Activated CD8-positive, alpha-beta memory T cell treated with anti-CD3 and anti-CD28 coated beads, Interleukin-2, amount 10 ng/mL, durations not matched to agents 7 days and 5 days (primary cell): ENCODE results near the gene IL17RA. TPM values are rescaled to one million over a fixed set of nuclear protein-coding genes. Genes with fewer than 3 reads are reported as not detected.
A peak's percentile ranks its signal among the peaks of the same experiment; 100 is the strongest.

Experiments used
- ATAC-seq: fragments of 150-1000 bp; cut with Tn5 transposase; one replicate; pipeline ENCODE4 v1.10.0; 2021; ENCODE audit warnings: moderate library complexity
- CTCF ChIA-PET: fragments of 350-600 bp; sonication (Branson Sonifier 250); formaldehyde crosslinking; loops from one replicate; lab custom pipeline; 2021; ENCODE audit warnings: antibody characterized with exemption; lab: Charles Lee
- DNase-seq: peaks from one replicate; pipeline ENCODE4 v3.0.0-alpha.2; 2020
- H3K27ac Mint-ChIP-seq: one replicate; pipeline ENCODE4 v1.8.0; 2021; ENCODE audit warnings: mild to moderate bottlenecking, mixed read lengths
- H3K27me3 Mint-ChIP-seq: one replicate; pipeline ENCODE4 v1.8.0; 2021; ENCODE audit warnings: mixed read lengths
- H3K36me3 Mint-ChIP-seq: one replicate; pipeline ENCODE4 v1.8.0; 2021; ENCODE audit warnings: mild to moderate bottlenecking, mixed read lengths
- H3K4me1 Mint-ChIP-seq: one replicate; pipeline ENCODE4 v1.8.0; 2021; ENCODE audit warnings: mixed read lengths
- H3K4me3 Mint-ChIP-seq: one replicate; pipeline ENCODE4 v1.8.0; 2021; ENCODE audit warnings: mild to moderate bottlenecking, moderate library complexity, mixed read lengths
- H3K9me3 Mint-ChIP-seq: one replicate; pipeline ENCODE4 v1.8.0; 2022; ENCODE audit warnings: low read depth, mixed read lengths
- total RNA-seq, 2 experiments: library from RNA; stranded (reverse); gene quantifications; one replicate each; pipeline ENCODE4 v1.2.3, GENCODE V29; 2021

The IL17RA gene
- total RNA-seq, 2 experiments from 2014 or later, result 22.5 to 25.1 TPM

- Mint-ChIP-seq H3K4me3 (peak overlapping the region; percentile 80), H3K9me3 (no peaks in the 10 kb centered on the region), H3K27ac (peak overlapping the region; percentile 83), H3K27me3 (peaks cover 12% of the 10 kb centered on the region), H3K36me3 (peaks cover 17% of the 10 kb centered on the region), H3K4me1 (peaks cover 55% of the 10 kb centered on the region)
- peak; percentile 44 for DNase-seq
- CTCF ChIA-PET, result interaction anchor here (1.0 to 3.0 kb wide), 6 partner anchors 10 to 86 kb away, joined by 3 to 20 read pairs (median 7); no protein-coding TSS in a partner anchor
- ATAC-seq, result no peak
Observed at GRCh38 chr22:17086788-17087497, 2.1 kb downstream of the IL17RA start.

- CTCF ChIA-PET, result interaction anchor here (1.0 to 3.0 kb wide), 6 partner anchors 9 to 85 kb away, joined by 3 to 20 read pairs (median 7); no protein-coding TSS in a partner anchor
- Mint-ChIP-seq H3K4me3 (peak overlapping the region; percentile 80), H3K27ac (peak overlapping the region; percentile 83), H3K27me3 (peaks cover 12% of the 10 kb centered on the region), H3K9me3 (no peaks in the 10 kb centered on the region), H3K4me1 (peaks cover 55% of the 10 kb centered on the region), H3K36me3 (peaks cover 17% of the 10 kb centered on the region)
- peak; percentile 84 for DNase-seq
- ATAC-seq, result peak; percentile 8
Observed at GRCh38 chr22:17087498-17088131, 2.8 kb downstream of the IL17RA start.

GRCh38 chr22:17090550-17090949 lies 5.8 kb downstream of the IL17RA start:
- Mint-ChIP-seq H3K36me3 (peaks cover 18% of the 10 kb centered on the region), H3K27me3 (peaks cover 8% of the 10 kb centered on the region), H3K4me1 (peaks cover 43% of the 10 kb centered on the region), H3K27ac (no peak overlapping the region), H3K4me3 (no peak overlapping the region), H3K9me3 (no peaks in the 10 kb centered on the region)
- CTCF ChIA-PET, result no interaction called here
- no peak for DNase-seq
- no peak for ATAC-seq

- H3K4me1 Mint-ChIP-seq, result peaks cover 36% of the 10 kb centered on the region
- H3K9me3 Mint-ChIP-seq, result no peaks in the 10 kb centered on the region
- ATAC-seq, result no peak
- H3K4me3 Mint-ChIP-seq, result no peak overlapping the region
- no peak for DNase-seq
- H3K27ac Mint-ChIP-seq, result no peak overlapping the region
- CTCF ChIA-PET, result interaction anchor here (0.6 kb wide), 1 partner anchor 550 kb away, joined by 3 read pairs; no protein-coding TSS in a partner anchor
- H3K36me3 Mint-ChIP-seq, result peaks cover 16% of the 10 kb centered on the region
- H3K27me3 Mint-ChIP-seq, result peaks cover 2% of the 10 kb centered on the region
Observed at GRCh38 chr22:17091851-17092250, 7.1 kb downstream of the IL17RA start.

- Mint-ChIP-seq H3K36me3 (peaks cover 16% of the 10 kb centered on the region), H3K9me3 (no peaks in the 10 kb centered on the region), H3K27ac (no peak overlapping the region), H3K4me3 (no peak overlapping the region), H3K27me3 (peaks cover 2% of the 10 kb centered on the region), H3K4me1 (peaks cover 36% of the 10 kb centered on the region)
- ATAC-seq (no peak), DNase-seq (no peak)
- CTCF ChIA-PET, result interaction anchor here (1.3 kb wide), 1 partner anchor 79 kb away, joined by 3 read pairs; no protein-coding TSS in a partner anchor
Observed at GRCh38 chr22:17093081-17093480, 8.3 kb downstream of the IL17RA start.

- Mint-ChIP-seq H3K4me3 (no peak overlapping the region), H3K27me3 (peaks cover 2% of the 10 kb centered on the region), H3K36me3 (peaks cover 29% of the 10 kb centered on the region), H3K4me1 (peaks cover 49% of the 10 kb centered on the region), H3K27ac (no peak overlapping the region), H3K9me3 (no peaks in the 10 kb centered on the region)
- no peak for DNase-seq
- CTCF ChIA-PET, result interaction anchor here (0.6 to 2.3 kb wide), 3 partner anchors 8 to 76 kb away, joined by 3 to 11 read pairs (median 8); no protein-coding TSS in a partner anchor
- no peak for ATAC-seq
Observed at GRCh38 chr22:17095538-17095937, 10.7 kb downstream of the IL17RA start.

- DNase-seq (no peak), ATAC-seq (no peak)
- H3K27me3 Mint-ChIP-seq, result no peaks in the 10 kb centered on the region
- H3K4me3 Mint-ChIP-seq, result no peak overlapping the region
- CTCF ChIA-PET, result interaction anchor here (2.3 kb wide), 1 partner anchor 8 kb away, joined by 11 read pairs; no protein-coding TSS in a partner anchor
- no peak overlapping the region for H3K27ac Mint-ChIP-seq
- H3K36me3 Mint-ChIP-seq, result peaks cover 32% of the 10 kb centered on the region
- no peaks in the 10 kb centered on the region for H3K9me3 Mint-ChIP-seq
- peaks cover 50% of the 10 kb centered on the region for H3K4me1 Mint-ChIP-seq
Observed at GRCh38 chr22:17096071-17096470, 11.3 kb downstream of the IL17RA start.

- Mint-ChIP-seq H3K9me3 (no peaks in the 10 kb centered on the region), H3K36me3 (peaks cover 41% of the 10 kb centered on the region), H3K27ac (no peak overlapping the region), H3K27me3 (no peaks in the 10 kb centered on the region), H3K4me3 (no peak overlapping the region), H3K4me1 (peaks cover 52% of the 10 kb centered on the region)
- ATAC-seq, result no peak
- CTCF ChIA-PET, result interaction anchor here (1.2 to 2.3 kb wide), 3 partner anchors 9 to 405 kb away, joined by 3 to 11 read pairs (median 3); no protein-coding TSS in a partner anchor
- no peak for DNase-seq
Observed at GRCh38 chr22:17097062-17097461, 12.3 kb downstream of the IL17RA start.

- H3K9me3 Mint-ChIP-seq, result no peaks in the 10 kb centered on the region
- H3K27me3 Mint-ChIP-seq, result no peaks in the 10 kb centered on the region
- no peak for ATAC-seq
- peaks cover 44% of the 10 kb centered on the region for H3K36me3 Mint-ChIP-seq
- peaks cover 54% of the 10 kb centered on the region for H3K4me1 Mint-ChIP-seq
- CTCF ChIA-PET, result interaction anchor here (1.2 to 2.3 kb wide), 3 partner anchors 10 to 404 kb away, joined by 3 to 11 read pairs (median 3); no protein-coding TSS in a partner anchor
- H3K4me3 Mint-ChIP-seq, result no peak overlapping the region
- peak overlapping the region; percentile 27 for H3K27ac Mint-ChIP-seq
- DNase-seq, result no peak
Observed at GRCh38 chr22:17097701-17098100, 12.9 kb downstream of the IL17RA start.

GRCh38 chr22:17098379-17098819 lies 13.6 kb downstream of the IL17RA start:
- no peaks in the 10 kb centered on the region for H3K27me3 Mint-ChIP-seq
- CTCF ChIA-PET, result interaction anchor here (0.6 to 1.4 kb wide), 3 partner anchors 8 to 403 kb away, joined by 3 to 8 read pairs (median 3); no protein-coding TSS in a partner anchor
- no peaks in the 10 kb centered on the region for H3K9me3 Mint-ChIP-seq
- H3K27ac Mint-ChIP-seq, result peak overlapping the region; percentile 62
- H3K36me3 Mint-ChIP-seq, result peaks cover 49% of the 10 kb centered on the region
- peak; percentile 85 for ATAC-seq
- peaks cover 54% of the 10 kb centered on the region for H3K4me1 Mint-ChIP-seq
- H3K4me3 Mint-ChIP-seq, result peak overlapping the region; percentile 14
- peak; percentile 72 for DNase-seq

- peaks cover 52% of the 10 kb centered on the region for H3K36me3 Mint-ChIP-seq
- H3K27me3 Mint-ChIP-seq, result no peaks in the 10 kb centered on the region
- no peak overlapping the region for H3K4me3 Mint-ChIP-seq
- CTCF ChIA-PET, result interaction anchor here (1.7 kb wide), 1 partner anchor 71 kb away, joined by 4 read pairs; no protein-coding TSS in a partner anchor
- peaks cover 58% of the 10 kb centered on the region for H3K4me1 Mint-ChIP-seq
- no peaks in the 10 kb centered on the region for H3K9me3 Mint-ChIP-seq
- ATAC-seq (no peak), DNase-seq (no peak)
- H3K27ac Mint-ChIP-seq, result peak overlapping the region; percentile 76
Observed at GRCh38 chr22:17100621-17101020, 15.8 kb downstream of the IL17RA start.

GRCh38 chr22:17101475-17102296 lies 16.9 kb downstream of the IL17RA start:
- CTCF ChIA-PET, result interaction anchor here (1.7 kb wide), 1 partner anchor 70 kb away, joined by 4 read pairs; no protein-coding TSS in a partner anchor
- Mint-ChIP-seq H3K4me3 (no peak overlapping the region), H3K27me3 (no peaks in the 10 kb centered on the region), H3K27ac (no peak overlapping the region), H3K9me3 (no peaks in the 10 kb centered on the region), H3K4me1 (peaks cover 65% of the 10 kb centered on the region), H3K36me3 (peaks cover 57% of the 10 kb centered on the region)
- no peak for DNase-seq
- no peak for ATAC-seq
